PC-3 (cell line): ENCODE results near the gene YKT6. TPM values are rescaled to one million over a fixed set of nuclear protein-coding genes. Genes with fewer than 3 reads are reported as not detected.

Source experiments
- ATAC-seq: fragments of 200-7000 bp; cut with Tn5 transposase; 2 replicates; pipeline ENCODE4 v1.9.1; 2020; ENCODE audit warnings: mild to moderate bottlenecking, moderate library complexity
- BruUV-seq: library from RNA; stranded (reverse); fragments of 400-500 nt; replicated peaks from 2 replicates; lab custom pipeline; 2021; lab: Mats Ljungman, UMichigan
- CTCF ChIA-PET: fragments of 300-600 bp; sonication (Branson Sonifier 250); formaldehyde crosslinking; loops from one replicate; lab custom pipeline; 2022; ENCODE audit warnings: antibody characterized with exemption; lab: Charles Lee
- POLR2A ChIA-PET: fragments of 300-600 bp; sonication (Branson Sonifier 250); formaldehyde crosslinking; loops from one replicate; lab custom pipeline; 2022; ENCODE audit warnings: antibody characterized with exemption; ENCODE audit not compliant: unreplicated experiment; lab: Charles Lee
- DNase-seq: peaks from one replicate; pipeline ENCODE4 v3.0.0-alpha.2; 2015
- H2AFZ ChIP-seq: fragments of 300-600 bp; sonication (generic); 2 replicates; pipeline ENCODE4 v1.6.0; 2016; ENCODE audit warnings: antibody characterized with exemption, low read length
- H3F3A ChIP-seq: fragments of 300-600 bp; sonication (generic); one replicate; pipeline ENCODE4 v1.6.0; 2017; ENCODE audit warnings: antibody characterized with exemption, low read length, control low read depth, mild to moderate bottlenecking; ENCODE audit not compliant: unreplicated experiment
- H3K27ac ChIP-seq: fragments of 300-600 bp; sonication (generic); 2 replicates; pipeline ENCODE4 v1.5.1; 2016; ENCODE audit warnings: mild to moderate bottlenecking, low read length
- H3K27me3 ChIP-seq: fragments of 300-600 bp; sonication (generic); 2 replicates; pipeline ENCODE4 v1.6.1; 2016; ENCODE audit warnings: low read length, mixed read lengths
- H3K36me3 ChIP-seq: fragments of 300-600 bp; sonication (generic); 2 replicates; pipeline ENCODE4 v1.6.1; 2016; ENCODE audit warnings: low read depth, mixed run types, low read length, mixed read lengths
- H3K4me1 ChIP-seq: fragments of 300-600 bp; sonication (generic); 2 replicates; pipeline ENCODE4 v1.5.1; 2016; ENCODE audit warnings: low read length; ENCODE audit not compliant: insufficient read depth
- H3K4me2 ChIP-seq: fragments of 300-600 bp; sonication (generic); 2 replicates; pipeline ENCODE4 v1.6.0; 2016; ENCODE audit warnings: low read length
- H3K4me3 ChIP-seq: fragments of 300-600 bp; sonication (generic); 2 replicates; pipeline ENCODE4 v1.5.1; 2016; ENCODE audit warnings: mild to moderate bottlenecking, low read length, mixed read lengths
- H3K79me2 ChIP-seq: fragments of 300-600 bp; sonication (generic); 2 replicates; pipeline ENCODE4 v1.6.1; 2017; ENCODE audit warnings: low read length, mixed read lengths
- H3K9ac ChIP-seq: fragments of 300-600 bp; sonication (generic); 2 replicates; pipeline ENCODE4 v1.6.0; 2016; ENCODE audit warnings: mild to moderate bottlenecking, low read length
- H3K9me2 ChIP-seq: fragments of 300-600 bp; sonication (generic); replicated peaks from 2 replicates; pipeline ENCODE4 v1.6.1; 2016; ENCODE audit warnings: mixed run types, low read length, mixed read lengths
- H3K9me3 ChIP-seq: fragments of 300-600 bp; sonication (generic); 2 replicates; pipeline ENCODE4 v1.6.1; 2016; ENCODE audit warnings: low read length, mixed read lengths
- H4K20me1 ChIP-seq: fragments of 300-600 bp; sonication (generic); 2 replicates; pipeline ENCODE4 v1.6.1; 2016; ENCODE audit warnings: low read length, mixed read lengths
- EZH2 ChIP-seq: fragments of 300-600 bp; sonication (generic); IDR thresholded peaks from one replicate; pipeline ENCODE4 v1.6.1; 2017; ENCODE audit warnings: antibody characterized with exemption, mild to moderate bottlenecking, low read length; ENCODE audit not compliant: unreplicated experiment
- EZH2phosphoT487 ChIP-seq: fragments of 300-600 bp; sonication (generic); IDR thresholded peaks from 2 replicates; pipeline ENCODE4 v1.6.1; 2018; ENCODE audit warnings: mild to moderate bottlenecking, antibody characterized with exemption, low read length, borderline replicate concordance
- intact Hi-C: fragments of 100-400 bp; cut with micrococcal nuclease; formaldehyde crosslinking; loops from 2 replicates; pipeline ENCODE4 v1.9.0; 2023
- total RNA-seq: library from RNA; depleted of rRNA; stranded (reverse); fragments of >200 nt; gene quantifications from 2 replicates; pipeline ENCODE4 v1.2.3, GENCODE V29; 2014
- TF ChIP-seq, protein P1 (sequence below): fragments of 300-600 bp; sonication (generic); conservative IDR thresholded peaks from 2 replicates; pipeline ENCODE4 v1.5.1; 2017; ENCODE audit warnings: antibody characterized with exemption, low read depth, mild to moderate bottlenecking, low read length

Gene YKT6
- total RNA-seq, 1 experiment from 2014 or later, result 133 TPM

DNA sequence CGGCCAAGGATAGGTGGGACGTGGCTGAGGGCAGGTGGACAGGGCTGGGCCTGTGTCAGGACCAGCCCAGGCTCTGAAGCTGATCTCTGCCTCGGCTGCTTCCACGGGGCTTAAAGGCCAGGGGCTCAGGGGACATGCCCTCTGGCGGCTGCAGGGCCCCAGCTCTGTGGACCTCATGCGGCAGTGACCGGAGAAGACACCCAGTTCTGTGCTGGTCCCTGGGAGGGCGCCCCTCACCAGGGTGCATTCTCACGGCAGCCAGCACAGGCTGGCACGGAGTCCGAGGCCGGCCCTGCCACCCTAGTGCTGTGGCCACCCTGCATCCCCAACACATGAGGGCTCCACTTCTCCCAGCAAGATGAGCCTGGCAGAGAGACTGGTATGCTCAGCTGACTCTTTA lies 30.3 kb downstream of the YKT6 start:
- no peaks in the 10 kb centered on the region for H3K9me3 ChIP-seq
- no peak overlapping the region for H3K4me3 ChIP-seq
- no TSS peak for BruUV-seq
- CTCF ChIA-PET, result no interaction called here
- no peak overlapping the region for H3K4me2 ChIP-seq
- no peaks in the 10 kb centered on the region for H3K27me3 ChIP-seq
- H3K36me3 ChIP-seq, result no peaks in the 10 kb centered on the region
- no peak overlapping the region for H2AFZ ChIP-seq
- ATAC-seq (no peak), DNase-seq (no peak)
- H3K27ac ChIP-seq, result no peak overlapping the region
- POLR2A ChIA-PET, result no interaction called here
- intact Hi-C loops, result no loop called here
- H4K20me1 ChIP-seq, result no peaks in the 10 kb centered on the region
- H3F3A ChIP-seq, result no peaks in the 10 kb centered on the region
- H3K9me2 ChIP-seq, result no peaks in the 10 kb centered on the region
- no peaks in the 10 kb centered on the region for H3K4me1 ChIP-seq
- no peak overlapping the region for H3K9ac ChIP-seq
- no peaks in the 10 kb centered on the region for H3K79me2 ChIP-seq
- TF ChIP-seq, protein P1, sequence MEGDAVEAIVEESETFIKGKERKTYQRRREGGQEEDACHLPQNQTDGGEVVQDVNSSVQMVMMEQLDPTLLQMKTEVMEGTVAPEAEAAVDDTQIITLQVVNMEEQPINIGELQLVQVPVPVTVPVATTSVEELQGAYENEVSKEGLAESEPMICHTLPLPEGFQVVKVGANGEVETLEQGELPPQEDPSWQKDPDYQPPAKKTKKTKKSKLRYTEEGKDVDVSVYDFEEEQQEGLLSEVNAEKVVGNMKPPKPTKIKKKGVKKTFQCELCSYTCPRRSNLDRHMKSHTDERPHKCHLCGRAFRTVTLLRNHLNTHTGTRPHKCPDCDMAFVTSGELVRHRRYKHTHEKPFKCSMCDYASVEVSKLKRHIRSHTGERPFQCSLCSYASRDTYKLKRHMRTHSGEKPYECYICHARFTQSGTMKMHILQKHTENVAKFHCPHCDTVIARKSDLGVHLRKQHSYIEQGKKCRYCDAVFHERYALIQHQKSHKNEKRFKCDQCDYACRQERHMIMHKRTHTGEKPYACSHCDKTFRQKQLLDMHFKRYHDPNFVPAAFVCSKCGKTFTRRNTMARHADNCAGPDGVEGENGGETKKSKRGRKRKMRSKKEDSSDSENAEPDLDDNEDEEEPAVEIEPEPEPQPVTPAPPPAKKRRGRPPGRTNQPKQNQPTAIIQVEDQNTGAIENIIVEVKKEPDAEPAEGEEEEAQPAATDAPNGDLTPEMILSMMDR, result no peak
- TF ChIP-seq EZH2phosphoT487 (no peak), EZH2 (no peak)

DNA sequence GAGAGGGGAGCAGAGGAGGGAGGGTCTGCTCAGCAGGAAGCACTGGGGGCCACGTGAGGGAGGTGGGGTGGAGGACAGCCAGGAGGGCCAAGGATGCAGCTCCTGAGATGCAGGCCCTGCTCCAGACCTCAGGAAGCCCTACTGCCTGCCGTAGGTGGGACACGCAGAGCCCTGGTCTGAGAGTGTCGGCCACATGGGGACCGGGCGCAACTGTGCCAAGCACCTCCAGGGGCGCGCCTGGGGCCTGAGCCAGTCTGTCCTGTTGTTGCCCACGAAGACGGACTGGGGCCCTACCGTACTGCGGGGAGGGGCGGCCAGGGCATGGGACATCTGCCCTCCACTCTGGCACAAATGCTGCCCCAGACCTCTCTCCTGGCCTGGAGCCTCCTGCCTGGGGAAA lies 31.6 kb downstream of the YKT6 start:
- Histone ChIP-seq H2AFZ (no peak overlapping the region), H3K4me3 (no peak overlapping the region), H3K9ac (no peak overlapping the region), H3K79me2 (no peaks in the 10 kb centered on the region), H3K9me3 (no peaks in the 10 kb centered on the region), H3K4me2 (no peak overlapping the region), H3F3A (no peaks in the 10 kb centered on the region), H4K20me1 (no peaks in the 10 kb centered on the region), H3K9me2 (no peaks in the 10 kb centered on the region), H3K27me3 (no peaks in the 10 kb centered on the region), H3K36me3 (no peaks in the 10 kb centered on the region), H3K27ac (no peak overlapping the region), H3K4me1 (no peaks in the 10 kb centered on the region)
- TF ChIP-seq, protein P1, result no peak
- TF ChIP-seq EZH2phosphoT487, result no peak
- TF ChIP-seq EZH2, result no peak
- DNase-seq (no peak), ATAC-seq (no peak)
- no TSS peak for BruUV-seq
- POLR2A ChIA-PET, result no interaction called here
- intact Hi-C loops, result no loop called here
- CTCF ChIA-PET, result no interaction called here

DNA sequence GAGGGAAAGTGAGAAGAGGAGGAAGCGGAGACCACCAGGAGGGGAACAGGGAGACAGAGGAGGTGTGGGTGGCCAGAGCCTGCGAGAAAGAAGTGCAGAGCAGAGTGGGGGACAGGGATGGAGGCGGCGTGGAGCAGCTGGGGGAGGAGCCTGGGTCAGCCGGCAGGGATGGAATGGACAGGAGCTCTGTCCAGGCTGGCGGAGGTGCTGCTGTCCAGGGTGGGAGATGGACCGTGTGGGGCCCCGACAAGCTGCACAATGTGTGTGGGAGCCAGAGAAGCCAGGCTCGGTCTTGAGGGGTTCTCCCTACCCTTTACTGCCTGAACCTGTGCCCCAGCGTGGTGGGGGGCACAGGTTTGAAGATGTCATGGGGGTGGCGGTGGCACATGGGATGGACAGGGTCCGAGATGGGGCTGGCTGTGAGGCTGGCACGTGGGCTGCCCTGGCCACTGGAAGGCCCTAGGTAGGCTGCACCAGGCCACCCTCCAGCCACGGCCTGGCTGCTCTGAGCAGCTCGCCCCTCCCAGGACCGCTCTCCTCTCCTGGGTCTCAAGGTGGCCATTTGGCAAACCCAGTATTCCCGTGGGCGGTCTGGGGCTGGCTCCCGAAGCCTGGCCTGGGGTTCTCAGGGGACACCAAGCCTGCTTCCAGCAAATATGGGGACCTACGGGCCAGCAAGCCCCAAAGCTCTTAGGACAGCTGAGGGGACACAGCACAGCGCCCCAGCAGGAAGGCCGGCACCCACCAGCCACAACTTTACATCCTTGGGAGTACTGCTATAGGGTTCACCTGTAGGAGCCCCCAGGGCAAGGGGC lies 32.3 kb downstream of the YKT6 start:
- CTCF ChIA-PET, result no interaction called here

More for the DNA sequence above, 32.3 kb downstream of the YKT6 start:
- BruUV-seq, result no TSS peak
- no peak overlapping the region for H3K4me2 ChIP-seq
- no peak overlapping the region for H2AFZ ChIP-seq
- H3K9me3 ChIP-seq, result no peaks in the 10 kb centered on the region
- no peak overlapping the region for H3K4me3 ChIP-seq
- H3F3A ChIP-seq, result no peaks in the 10 kb centered on the region
- no peaks in the 10 kb centered on the region for H4K20me1 ChIP-seq
- H3K9me2 ChIP-seq, result no peaks in the 10 kb centered on the region
- H3K79me2 ChIP-seq, result no peaks in the 10 kb centered on the region
- ATAC-seq, result no peak
- intact Hi-C loops, result no loop called here
- POLR2A ChIA-PET, result no interaction called here
- no peak overlapping the region for H3K9ac ChIP-seq
- TF ChIP-seq EZH2, result no peak
- TF ChIP-seq, protein P1, result no peak
- no peak for TF ChIP-seq EZH2phosphoT487
- H3K27me3 ChIP-seq, result no peaks in the 10 kb centered on the region
- DNase-seq, result no peak
- H3K4me1 ChIP-seq, result no peaks in the 10 kb centered on the region
- H3K36me3 ChIP-seq, result no peaks in the 10 kb centered on the region
- no peak overlapping the region for H3K27ac ChIP-seq
